ENCODE results near the gene PARD3B. TPM values are rescaled to one million over a fixed set of nuclear protein-coding genes. Genes with fewer than 3 reads are reported as not detected.

Gene PARD3B
- total RNA-seq, 1 donor from 2014 or later, result 29.7 TPM

DNA sequence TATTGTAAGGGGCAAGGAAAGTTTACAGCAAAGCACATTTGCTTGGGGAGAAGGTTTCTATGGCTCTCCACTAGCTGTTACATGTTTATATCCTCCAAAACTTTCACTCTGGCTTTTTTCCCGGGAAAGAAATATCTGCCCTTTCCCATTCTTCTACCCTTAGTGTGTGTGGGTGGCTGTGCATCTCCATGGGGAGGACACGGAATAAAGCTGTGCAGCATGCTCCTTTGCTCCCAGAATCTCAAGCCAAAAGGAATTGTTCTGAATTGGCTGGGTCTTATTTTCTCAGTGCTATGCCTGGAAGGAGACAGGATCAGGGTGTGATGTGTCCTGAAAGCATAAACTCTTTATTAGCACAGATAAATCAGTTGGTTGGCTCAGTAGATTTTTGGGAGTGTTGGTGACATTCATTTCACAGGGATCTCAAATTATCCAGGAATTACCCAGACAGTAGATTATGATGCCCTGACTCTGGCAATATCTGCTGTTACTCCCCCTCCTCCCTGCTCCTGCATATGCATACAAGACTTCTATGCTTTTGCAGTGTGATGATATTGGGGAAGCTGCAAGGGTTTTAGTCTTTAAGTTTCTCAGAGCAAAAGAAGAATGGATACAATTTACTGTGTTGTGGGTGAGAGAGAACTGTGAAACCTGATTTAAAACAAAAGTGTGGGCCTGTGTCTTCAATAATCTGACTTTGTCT lies 63.1 kb downstream of the PARD3B start:
- DNase-seq (ENCODE audit: low spot score, unreplicated experiment), result no peak
- H3K27me3 Mint-ChIP-seq, result no peaks in the 10 kb centered on the region
- H3K4me3 Mint-ChIP-seq (ENCODE audit: low read depth), result no peak overlapping the region
- TF ChIP-seq, protein P1, sequence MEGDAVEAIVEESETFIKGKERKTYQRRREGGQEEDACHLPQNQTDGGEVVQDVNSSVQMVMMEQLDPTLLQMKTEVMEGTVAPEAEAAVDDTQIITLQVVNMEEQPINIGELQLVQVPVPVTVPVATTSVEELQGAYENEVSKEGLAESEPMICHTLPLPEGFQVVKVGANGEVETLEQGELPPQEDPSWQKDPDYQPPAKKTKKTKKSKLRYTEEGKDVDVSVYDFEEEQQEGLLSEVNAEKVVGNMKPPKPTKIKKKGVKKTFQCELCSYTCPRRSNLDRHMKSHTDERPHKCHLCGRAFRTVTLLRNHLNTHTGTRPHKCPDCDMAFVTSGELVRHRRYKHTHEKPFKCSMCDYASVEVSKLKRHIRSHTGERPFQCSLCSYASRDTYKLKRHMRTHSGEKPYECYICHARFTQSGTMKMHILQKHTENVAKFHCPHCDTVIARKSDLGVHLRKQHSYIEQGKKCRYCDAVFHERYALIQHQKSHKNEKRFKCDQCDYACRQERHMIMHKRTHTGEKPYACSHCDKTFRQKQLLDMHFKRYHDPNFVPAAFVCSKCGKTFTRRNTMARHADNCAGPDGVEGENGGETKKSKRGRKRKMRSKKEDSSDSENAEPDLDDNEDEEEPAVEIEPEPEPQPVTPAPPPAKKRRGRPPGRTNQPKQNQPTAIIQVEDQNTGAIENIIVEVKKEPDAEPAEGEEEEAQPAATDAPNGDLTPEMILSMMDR (IDR thresholded peaks at IDR 0.05; ENCODE audit: unreplicated experiment), result no peak
- no peak overlapping the region for H3K27ac Mint-ChIP-seq
- H3K4me1 Mint-ChIP-seq (ENCODE audit: low read depth), result peaks cover 31% of the 10 kb centered on the region
- H3K36me3 Mint-ChIP-seq (ENCODE audit: insufficient read depth), result no peaks in the 10 kb centered on the region
- H3K9me3 Mint-ChIP-seq (ENCODE audit: low read depth), result no peaks in the 10 kb centered on the region

DNA sequence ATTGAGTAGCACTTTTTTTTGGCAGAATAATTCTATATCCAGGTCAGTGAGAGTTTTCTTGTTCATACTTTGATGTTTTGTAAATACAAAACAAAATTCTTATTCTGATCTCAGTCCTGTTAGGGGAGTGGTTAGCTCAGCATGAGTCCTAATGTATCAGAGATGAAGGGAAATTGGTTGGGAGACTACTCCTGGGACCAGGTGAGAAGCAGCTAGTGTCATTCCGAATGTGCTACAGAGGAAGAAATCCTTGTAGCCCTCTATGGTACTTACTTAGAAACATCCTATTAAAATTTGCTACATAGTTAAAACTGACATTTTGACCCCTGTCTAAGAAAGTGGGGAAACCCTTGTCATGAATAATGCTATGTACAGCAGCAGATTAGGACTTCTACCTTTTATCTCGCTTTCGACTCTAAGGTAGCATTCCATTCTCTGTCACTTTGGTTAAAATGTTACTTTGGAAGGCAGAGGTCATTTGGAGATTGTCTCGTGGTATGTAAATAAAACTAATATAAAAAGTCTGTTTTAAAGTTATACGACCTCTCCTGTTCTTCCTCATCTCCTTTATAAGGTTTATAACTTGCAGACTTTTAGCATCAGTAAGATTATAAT lies 65.8 kb downstream of the PARD3B start:
- TF ChIP-seq, protein P1 (IDR thresholded peaks at IDR 0.05; ENCODE audit: unreplicated experiment), result no peak
- peaks cover 9% of the 10 kb centered on the region for H3K36me3 Mint-ChIP-seq (ENCODE audit: insufficient read depth)
- DNase-seq (ENCODE audit: low spot score, unreplicated experiment), result no peak
- H3K27me3 Mint-ChIP-seq, result no peaks in the 10 kb centered on the region
- peaks cover 12% of the 10 kb centered on the region for H3K9me3 Mint-ChIP-seq (ENCODE audit: low read depth)
- peaks cover 38% of the 10 kb centered on the region for H3K4me1 Mint-ChIP-seq (ENCODE audit: low read depth)
- no peak overlapping the region for H3K4me3 Mint-ChIP-seq (ENCODE audit: low read depth)
- peak overlapping the region; percentile 83 for H3K27ac Mint-ChIP-seq

DNA sequence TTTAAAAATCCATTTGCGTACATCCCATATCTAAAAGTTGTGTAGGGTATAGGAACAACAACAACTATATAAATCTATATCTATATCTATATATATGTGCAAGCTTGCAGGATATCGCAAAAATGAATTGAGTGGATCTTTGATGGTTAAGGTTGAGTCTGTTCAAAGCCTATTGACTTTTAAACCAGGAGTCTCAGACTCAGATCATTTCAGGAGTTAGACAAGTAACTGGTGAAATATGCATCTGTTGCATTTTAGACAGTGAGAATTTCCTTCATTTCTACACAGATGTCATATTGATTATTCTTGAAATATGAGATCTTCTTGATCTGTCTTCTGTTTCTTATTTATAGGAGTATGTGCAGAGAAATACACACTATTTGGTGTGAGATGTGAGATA lies 66.5 kb downstream of the PARD3B start:
- Mint-ChIP-seq H3K4me1 (ENCODE audit: low read depth) (peaks cover 38% of the 10 kb centered on the region), H3K27me3 (no peaks in the 10 kb centered on the region), H3K36me3 (ENCODE audit: insufficient read depth) (peaks cover 10% of the 10 kb centered on the region), H3K9me3 (ENCODE audit: low read depth) (peaks cover 12% of the 10 kb centered on the region), H3K27ac (peak overlapping the region; percentile 82), H3K4me3 (ENCODE audit: low read depth) (peak overlapping the region; percentile 6)
- TF ChIP-seq, protein P1 (IDR thresholded peaks at IDR 0.05; ENCODE audit: unreplicated experiment), result no peak
- DNase-seq (ENCODE audit: low spot score, unreplicated experiment), result no peak

DNA sequence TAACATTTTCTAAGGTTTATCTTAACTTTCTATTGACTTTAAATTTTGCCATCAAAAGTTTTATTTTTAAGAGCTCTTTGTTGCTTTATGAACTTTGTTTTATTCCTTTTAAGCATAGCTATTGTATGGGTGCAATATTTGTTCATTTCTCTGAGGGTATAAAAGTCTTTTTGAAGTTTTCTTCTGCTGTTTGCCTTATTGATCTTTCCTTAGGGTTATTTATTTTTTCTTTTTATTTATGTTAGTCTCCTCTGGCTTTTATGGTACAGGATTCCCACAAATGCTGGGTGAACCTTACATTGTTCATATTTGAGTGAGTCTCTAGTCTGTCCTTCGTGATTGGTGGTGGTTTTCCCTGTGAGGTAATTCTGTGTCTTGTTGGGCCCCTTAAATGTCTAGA lies 68.4 kb downstream of the PARD3B start:
- H3K27ac Mint-ChIP-seq, result peak overlapping the region; percentile 50
- no peaks in the 10 kb centered on the region for H3K27me3 Mint-ChIP-seq
- H3K4me1 Mint-ChIP-seq (ENCODE audit: low read depth), result peaks cover 33% of the 10 kb centered on the region
- peaks cover 13% of the 10 kb centered on the region for H3K36me3 Mint-ChIP-seq (ENCODE audit: insufficient read depth)
- no peak overlapping the region for H3K4me3 Mint-ChIP-seq (ENCODE audit: low read depth)
- TF ChIP-seq, protein P1 (IDR thresholded peaks at IDR 0.05; ENCODE audit: unreplicated experiment), result no peak
- no peak for DNase-seq (ENCODE audit: low spot score, unreplicated experiment)
- peaks cover 12% of the 10 kb centered on the region for H3K9me3 Mint-ChIP-seq (ENCODE audit: low read depth)

DNA sequence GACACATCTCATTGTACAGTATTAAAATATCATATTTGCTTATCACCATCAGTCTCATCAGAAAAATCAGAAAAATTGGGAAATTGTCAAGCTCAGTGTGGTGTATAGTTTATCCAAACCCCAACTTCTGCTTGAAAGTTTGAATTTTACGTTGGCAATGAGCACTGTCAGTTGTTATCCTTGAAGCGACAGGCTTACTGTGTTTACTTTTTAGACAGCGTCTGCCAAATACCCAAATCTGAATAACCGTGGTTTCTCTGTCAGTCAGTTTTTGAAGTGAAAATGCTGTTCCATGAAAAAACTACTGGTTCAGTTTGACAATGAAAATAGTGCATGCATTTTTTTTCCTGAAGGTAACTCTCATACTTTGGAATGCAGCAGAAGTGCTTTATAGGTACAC lies 70.2 kb downstream of the PARD3B start:
- no peak for DNase-seq (ENCODE audit: low spot score, unreplicated experiment)
- H3K4me1 Mint-ChIP-seq (ENCODE audit: low read depth), result peaks cover 32% of the 10 kb centered on the region
- no peaks in the 10 kb centered on the region for H3K27me3 Mint-ChIP-seq
- H3K4me3 Mint-ChIP-seq (ENCODE audit: low read depth), result no peak overlapping the region
- H3K27ac Mint-ChIP-seq, result no peak overlapping the region
- H3K9me3 Mint-ChIP-seq (ENCODE audit: low read depth), result peaks cover 12% of the 10 kb centered on the region
- peaks cover 13% of the 10 kb centered on the region for H3K36me3 Mint-ChIP-seq (ENCODE audit: insufficient read depth)
- TF ChIP-seq, protein P1 (IDR thresholded peaks at IDR 0.05; ENCODE audit: unreplicated experiment), result no peak

Measured in progenitor cell of endocrine pancreas (in vitro differentiated cells).